ENCODE results near the gene GPSM1.

Gene GPSM1

GRCh38 chr9:136372561-136373299 lies 45.4 kb downstream of the GPSM1 start:
- Histone ChIP-seq H3K4me1 (ENCODE audit: insufficient read depth, low read length, poor library complexity, severe bottlenecking) (no peaks in the 10 kb centered on the region), H3F3A (ENCODE audit: low read depth) (no peaks in the 10 kb centered on the region), H3K27me3 (ENCODE audit: insufficient read depth, low read length, poor library complexity, severe bottlenecking) (no peaks in the 10 kb centered on the region), H3K4me3 (ENCODE audit: low read length, poor library complexity, severe bottlenecking) (no peak overlapping the region), H3K9me3 (ENCODE audit: insufficient read depth, low read depth, low read length) (no peaks in the 10 kb centered on the region), H3K36me3 (ENCODE audit: insufficient read depth, low read length) (no peaks in the 10 kb centered on the region), H4K20me1 (ENCODE audit: insufficient read depth, low read length, poor library complexity, severe bottlenecking) (no peaks in the 10 kb centered on the region), H3K4me2 (ENCODE audit: low read depth, low read length, poor library complexity, severe bottlenecking) (no peak overlapping the region), H3K9ac (ENCODE audit: low read depth, low read length, poor library complexity, severe bottlenecking) (no peak overlapping the region), H3K79me2 (ENCODE audit: insufficient read depth, low read length) (no peaks in the 10 kb centered on the region), H2AFZ (ENCODE audit: low read length) (no peak overlapping the region), H3K9me2 (replicated peaks; ENCODE audit: low read depth, low read length) (no peaks in the 10 kb centered on the region)
- TF ChIP-seq CTCF (conservative IDR thresholded peaks at IDR 0.05; ENCODE audit: low read length): no peak
- TF ChIP-seq EZH2phosphoT487 (IDR thresholded peaks at IDR 0.05; ENCODE audit: borderline replicate concordance): no peak

DNA sequence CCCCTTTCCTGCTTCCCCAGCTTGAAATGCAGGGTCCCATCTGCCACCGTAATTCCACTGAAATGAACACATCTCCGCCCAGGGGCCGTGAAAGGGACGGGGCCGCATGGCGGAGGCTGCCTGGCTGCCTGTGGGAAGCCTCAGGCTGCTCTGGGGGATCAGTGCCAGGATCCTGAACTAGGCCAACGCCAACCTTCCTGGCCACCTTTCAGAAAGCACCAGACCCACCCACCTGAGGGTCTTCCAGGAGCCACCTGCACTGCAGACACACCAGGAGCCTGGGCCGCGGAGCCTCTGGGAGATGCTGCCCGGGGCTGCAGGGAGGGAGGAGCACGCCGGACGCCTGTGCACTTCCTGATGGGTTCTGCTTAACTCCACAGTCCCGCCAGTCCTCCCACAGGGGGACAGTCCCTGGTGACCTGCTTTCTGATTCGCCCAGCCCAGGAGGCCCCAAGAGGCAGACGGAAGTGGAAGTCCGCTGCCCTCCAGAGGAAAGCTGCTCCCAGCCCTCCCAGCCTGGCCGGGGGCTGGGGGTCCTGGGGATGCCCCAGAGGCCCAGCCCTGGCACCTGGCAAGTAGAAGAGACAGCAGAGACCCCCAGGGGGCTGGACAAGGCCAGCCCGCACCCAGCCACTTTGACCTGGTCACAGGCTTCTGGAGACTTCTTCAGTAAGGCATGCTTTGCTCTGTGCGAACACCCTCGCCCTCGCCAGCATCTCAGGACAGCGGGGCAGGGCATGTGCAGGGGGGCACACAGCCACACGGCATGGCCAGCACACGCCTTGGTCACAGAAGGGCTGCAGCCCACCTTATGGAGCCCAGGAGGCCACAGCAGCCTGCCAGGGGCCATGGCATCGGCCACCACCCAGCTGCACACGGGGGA lies 46.2 kb downstream of the GPSM1 start, which contains the start of gene CARD9:
Gene CARD9, minus strand, starts transcription at position 370 of the 883 bp plus-strand sequence. CDS start 1,591 bp downstream, outside the sequence.
- Histone ChIP-seq H3K4me1 (ENCODE audit: insufficient read depth, low read length, poor library complexity, severe bottlenecking) (no peaks in the 10 kb centered on the region), H2AFZ (ENCODE audit: low read length) (no peak within 1 kb of the TSS), H3K27me3 (ENCODE audit: insufficient read depth, low read length, poor library complexity, severe bottlenecking) (no peaks in the 10 kb centered on the region), H4K20me1 (ENCODE audit: insufficient read depth, low read length, poor library complexity, severe bottlenecking) (no peaks in the 10 kb centered on the region), H3K9ac (ENCODE audit: low read depth, low read length, poor library complexity, severe bottlenecking) (no peak within 1 kb of the TSS), H3K79me2 (ENCODE audit: insufficient read depth, low read length) (no peaks in the 10 kb centered on the region), H3K36me3 (ENCODE audit: insufficient read depth, low read length) (no peaks in the 10 kb centered on the region), H3K9me3 (ENCODE audit: insufficient read depth, low read depth, low read length) (no peaks in the 10 kb centered on the region), H3F3A (ENCODE audit: low read depth) (no peaks in the 10 kb centered on the region), H3K4me3 (ENCODE audit: low read length, poor library complexity, severe bottlenecking) (no peak within 1 kb of the TSS), H3K9me2 (replicated peaks; ENCODE audit: low read depth, low read length) (no peaks in the 10 kb centered on the region), H3K4me2 (ENCODE audit: low read depth, low read length, poor library complexity, severe bottlenecking) (no peak within 1 kb of the TSS)
- no peak for TF ChIP-seq EZH2phosphoT487 (IDR thresholded peaks at IDR 0.05; ENCODE audit: borderline replicate concordance)
- TF ChIP-seq CTCF (conservative IDR thresholded peaks at IDR 0.05; ENCODE audit: low read length): no peak

GRCh38 chr9:136374183-136374575 lies 46.8 kb downstream of the GPSM1 start:
- no peaks in the 10 kb centered on the region for H3K4me1 ChIP-seq (ENCODE audit: insufficient read depth, low read length, poor library complexity, severe bottlenecking)
- no peaks in the 10 kb centered on the region for H3K27me3 ChIP-seq (ENCODE audit: insufficient read depth, low read length, poor library complexity, severe bottlenecking)
- no peaks in the 10 kb centered on the region for H4K20me1 ChIP-seq (ENCODE audit: insufficient read depth, low read length, poor library complexity, severe bottlenecking)
- H3K4me3 ChIP-seq (ENCODE audit: low read length, poor library complexity, severe bottlenecking): no peak overlapping the region
- H3F3A ChIP-seq (ENCODE audit: low read depth): no peaks in the 10 kb centered on the region
- H3K79me2 ChIP-seq (ENCODE audit: insufficient read depth, low read length): no peaks in the 10 kb centered on the region
- H3K9ac ChIP-seq (ENCODE audit: low read depth, low read length, poor library complexity, severe bottlenecking): no peak overlapping the region
- no peak overlapping the region for H2AFZ ChIP-seq (ENCODE audit: low read length)
- no peak for TF ChIP-seq CTCF (conservative IDR thresholded peaks at IDR 0.05; ENCODE audit: low read length)
- H3K4me2 ChIP-seq (ENCODE audit: low read depth, low read length, poor library complexity, severe bottlenecking): no peak overlapping the region
- no peaks in the 10 kb centered on the region for H3K9me2 ChIP-seq (replicated peaks; ENCODE audit: low read depth, low read length)
- H3K36me3 ChIP-seq (ENCODE audit: insufficient read depth, low read length): no peaks in the 10 kb centered on the region
- H3K9me3 ChIP-seq (ENCODE audit: insufficient read depth, low read depth, low read length): no peaks in the 10 kb centered on the region
